Right ventricle myocardium inferior (tissue), 1 donor: ENCODE measurements around the gene PIAS4. TPM values are rescaled to one million over a fixed set of nuclear protein-coding genes. Genes with fewer than 3 reads are reported as not detected.

ENCODE experiments used
- ATAC-seq: fragments of 200-7000 bp; cut with Tn5 transposase; one replicate; pipeline ENCODE4 v1.9.1; 2020; ENCODE audit warnings: mild to moderate bottlenecking, moderate library complexity
- DNase-seq: peaks from one replicate; pipeline ENCODE4 v3.0.0; 2021; ENCODE audit errors: missing footprints
- intact Hi-C: fragments of 100-400 bp; cut with DNase I; formaldehyde crosslinking; loops from one replicate; pipeline ENCODE4 v1.11.0; 2022
- total RNA-seq: library from RNA; stranded (reverse); fragmentation: NEBNext Ultra II Directional; extraction: Animal tissue kit (Norgen Biotek cat#: 25700); gene quantifications from one replicate; pipeline ENCODE4 v1.2.1, GENCODE V29; 2021
- donor health status: DM: no; HTN: yes; CAD: no; lungs with severe emphysema.

The PIAS4 gene
- total RNA-seq, 1 donor from 2014 or later, result 16.1 TPM

DNA sequence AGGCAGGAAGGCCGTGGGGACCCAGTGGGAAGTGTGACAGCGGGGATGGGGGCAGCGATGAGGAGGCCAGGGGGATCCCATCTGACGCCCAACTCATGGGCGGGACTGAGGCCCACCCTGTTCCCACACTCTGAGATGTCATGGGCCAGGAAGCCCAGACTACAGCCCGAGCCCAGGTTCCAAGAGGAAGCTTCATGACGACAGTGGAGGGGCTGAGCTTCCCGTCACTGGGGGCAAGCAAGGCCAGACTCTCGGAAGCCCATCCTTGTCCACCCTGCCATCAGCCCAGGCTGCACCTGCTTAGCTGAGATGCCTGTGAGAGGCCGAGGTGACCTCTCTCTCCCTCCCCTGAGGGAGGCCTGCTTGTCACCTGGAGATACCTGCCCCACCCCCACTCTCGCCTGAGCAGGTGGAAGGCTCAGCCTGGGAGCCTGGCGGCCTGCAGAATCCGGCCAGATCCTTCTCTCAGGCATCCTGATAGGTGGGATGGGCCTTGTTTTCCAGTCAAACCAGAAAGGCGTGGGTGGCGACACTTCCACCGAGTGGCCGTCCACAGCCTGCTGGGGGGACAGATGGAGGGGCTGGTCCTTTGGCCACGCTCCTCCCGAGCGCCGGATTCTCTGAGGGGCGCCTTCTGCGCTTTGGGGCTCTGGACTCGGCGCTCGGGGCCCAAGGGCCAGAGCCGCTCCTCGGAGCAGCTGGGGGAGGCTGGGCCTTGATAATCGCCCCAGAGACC is 54.3 kb downstream of the PIAS4 start:
- ATAC-seq (no peak), DNase-seq (no peak)
- intact Hi-C loops, result loop anchor here (5.0 kb wide), 1 partner anchor 50 kb away; no protein-coding TSS in a partner anchor

DNA sequence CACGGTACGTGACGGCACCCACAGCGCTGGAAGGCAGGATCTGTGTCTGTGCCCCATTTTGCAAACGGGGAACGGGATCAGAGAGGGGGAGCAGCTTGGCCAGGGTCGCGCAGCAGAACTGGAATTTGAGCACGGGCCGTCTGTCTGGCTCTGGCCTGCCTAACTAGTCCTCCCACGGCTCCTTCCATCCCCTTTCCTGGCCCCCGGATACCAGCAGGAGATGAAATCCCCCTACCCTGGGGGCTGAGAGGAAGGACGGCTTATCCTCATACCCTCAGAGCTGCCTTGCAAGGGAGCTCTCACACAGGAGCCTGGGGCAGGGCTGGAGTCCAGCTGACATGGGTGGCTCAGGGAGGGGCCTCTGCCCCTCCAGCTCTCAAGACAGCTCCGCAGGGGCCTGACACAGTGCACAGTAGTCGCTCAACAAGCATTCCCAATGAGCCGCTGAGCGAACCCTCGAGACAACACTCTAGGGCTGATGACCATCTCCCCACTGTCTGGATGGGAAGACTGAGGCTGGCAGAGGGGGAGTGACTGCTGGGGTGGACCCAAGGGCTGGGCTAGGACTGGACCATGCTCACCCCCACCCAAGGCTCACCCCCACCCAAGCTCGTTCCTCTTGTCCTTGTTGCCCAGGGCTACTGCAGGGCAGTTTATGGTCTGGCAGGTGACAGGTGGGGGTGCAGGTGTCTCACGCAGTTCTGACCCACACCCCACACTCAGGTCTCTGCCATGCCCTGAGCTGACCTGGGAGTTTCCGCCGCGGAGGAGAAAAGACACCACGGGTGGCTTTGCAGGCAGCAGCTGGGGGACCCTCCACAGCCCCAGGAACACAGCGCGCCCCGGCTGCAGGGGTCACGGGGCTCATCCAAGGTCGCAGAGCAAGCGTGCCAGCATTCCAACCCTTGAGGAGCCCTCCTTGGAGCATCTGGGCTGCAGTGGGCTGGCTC is 55.2 kb downstream of the PIAS4 start:
- intact Hi-C loops, result loop anchor here (5.0 kb wide), 1 partner anchor 50 kb away; no protein-coding TSS in a partner anchor
- ATAC-seq (no peak), DNase-seq (peak; percentile 66)

DNA sequence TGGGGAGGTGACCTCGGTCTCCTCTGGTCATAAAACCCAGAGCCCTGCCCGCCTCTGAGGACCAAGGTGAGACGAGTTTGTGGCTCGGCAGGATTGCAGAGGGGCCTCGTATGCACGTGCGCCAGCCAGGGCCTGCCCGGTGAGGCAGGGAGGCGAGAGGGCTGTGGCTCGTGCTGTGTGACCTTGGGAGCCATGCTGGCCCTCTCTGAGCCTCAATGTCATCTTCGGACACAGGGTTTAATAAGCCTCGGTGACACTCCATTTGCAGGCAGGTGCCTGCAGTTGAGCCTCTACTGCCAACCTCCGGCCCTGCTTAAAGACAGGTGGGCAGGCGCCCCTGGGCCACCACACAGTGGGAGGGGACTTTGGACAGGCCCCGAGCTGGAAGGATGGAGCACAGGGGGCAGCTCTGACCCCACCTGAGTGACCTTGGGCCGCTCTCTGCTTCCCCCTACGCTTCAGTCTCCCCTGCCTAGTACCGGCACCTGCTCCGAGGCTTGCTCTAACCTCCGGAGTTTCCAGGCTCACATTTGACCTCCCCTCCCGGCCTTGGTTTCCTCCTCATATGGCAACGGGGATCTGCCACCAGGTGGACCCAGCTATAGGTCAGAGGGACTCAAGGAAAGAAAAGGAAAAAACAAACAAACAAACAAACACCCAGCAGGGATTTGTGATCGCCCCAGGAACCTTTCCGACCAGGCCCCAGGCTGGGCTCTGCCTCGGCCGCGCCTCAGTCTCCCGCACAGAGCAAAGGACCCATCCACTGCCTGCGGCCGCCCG is 56.0 kb downstream of the PIAS4 start:
- ATAC-seq, result no peak
- intact Hi-C loops, result loop anchor here (5.0 kb wide), 1 partner anchor 51 kb away; no protein-coding TSS in a partner anchor
- DNase-seq, result peak; percentile 9

DNA sequence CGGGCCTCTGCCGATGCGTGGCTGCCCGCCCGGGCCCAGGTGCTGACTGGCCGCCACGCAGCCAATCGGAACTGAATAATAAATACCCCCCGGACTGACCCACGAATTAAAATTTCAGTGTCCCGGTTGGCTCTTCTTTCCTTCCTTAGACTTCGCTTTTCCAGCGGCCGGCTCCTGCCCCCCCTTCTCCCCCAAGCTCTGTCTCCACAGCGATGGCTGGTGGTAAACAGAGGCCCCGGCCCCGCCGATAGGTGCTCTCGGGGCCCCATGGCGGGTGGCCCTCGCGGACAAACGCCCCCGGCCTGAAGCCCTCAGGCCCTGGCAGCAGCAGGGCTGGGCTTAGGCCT is 56.6 kb downstream of the PIAS4 start:
- intact Hi-C loops, result loop anchor here (5.0 kb wide), 1 partner anchor 52 kb away; no protein-coding TSS in a partner anchor
- ATAC-seq, result no peak
- DNase-seq, result no peak

DNA sequence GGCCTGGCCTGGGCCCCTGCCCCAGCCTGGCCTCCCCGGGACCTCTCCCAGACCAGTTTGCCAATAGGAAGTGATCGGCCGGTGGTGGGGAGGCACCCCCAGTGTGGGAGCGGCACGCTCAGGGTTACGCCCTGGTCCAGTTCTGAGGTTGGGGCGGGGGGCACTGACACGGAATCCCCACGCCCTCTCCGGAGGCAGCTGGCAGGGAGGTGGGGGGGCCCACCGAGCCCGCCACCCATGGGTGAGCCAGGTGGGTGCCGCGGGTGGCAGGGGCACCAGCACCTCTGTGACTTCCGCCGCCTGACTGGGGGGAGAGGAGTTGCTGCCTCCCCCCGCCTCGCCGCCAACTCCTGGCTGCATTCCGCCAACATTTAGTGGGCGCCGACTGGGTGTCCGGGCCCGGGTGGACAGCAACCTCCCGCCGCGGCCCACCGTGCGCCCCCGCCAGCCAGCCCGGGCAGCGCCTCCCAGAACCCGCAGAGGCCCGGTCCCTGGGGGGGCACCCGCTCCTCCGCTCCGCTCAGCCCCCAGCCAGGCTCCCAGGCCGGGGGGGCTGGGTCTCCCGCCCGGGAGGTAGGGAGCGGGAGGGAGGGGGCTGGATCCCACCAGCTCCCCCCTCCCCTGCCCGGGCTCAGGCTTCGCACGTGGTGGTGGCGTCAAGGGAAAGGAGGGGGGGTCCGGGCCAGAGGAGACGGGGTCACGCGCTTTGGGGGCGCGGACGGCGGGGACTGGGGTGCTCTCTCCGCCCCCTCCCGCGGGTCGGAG is 57.1 kb downstream of the PIAS4 start:
- DNase-seq (peak; percentile 81), ATAC-seq (no peak)
- intact Hi-C loops, result loop anchor here (5.0 kb wide), 2 partner anchors 52 to 58 kb away; partner anchors contain the start of gene MAP2K2

DNA sequence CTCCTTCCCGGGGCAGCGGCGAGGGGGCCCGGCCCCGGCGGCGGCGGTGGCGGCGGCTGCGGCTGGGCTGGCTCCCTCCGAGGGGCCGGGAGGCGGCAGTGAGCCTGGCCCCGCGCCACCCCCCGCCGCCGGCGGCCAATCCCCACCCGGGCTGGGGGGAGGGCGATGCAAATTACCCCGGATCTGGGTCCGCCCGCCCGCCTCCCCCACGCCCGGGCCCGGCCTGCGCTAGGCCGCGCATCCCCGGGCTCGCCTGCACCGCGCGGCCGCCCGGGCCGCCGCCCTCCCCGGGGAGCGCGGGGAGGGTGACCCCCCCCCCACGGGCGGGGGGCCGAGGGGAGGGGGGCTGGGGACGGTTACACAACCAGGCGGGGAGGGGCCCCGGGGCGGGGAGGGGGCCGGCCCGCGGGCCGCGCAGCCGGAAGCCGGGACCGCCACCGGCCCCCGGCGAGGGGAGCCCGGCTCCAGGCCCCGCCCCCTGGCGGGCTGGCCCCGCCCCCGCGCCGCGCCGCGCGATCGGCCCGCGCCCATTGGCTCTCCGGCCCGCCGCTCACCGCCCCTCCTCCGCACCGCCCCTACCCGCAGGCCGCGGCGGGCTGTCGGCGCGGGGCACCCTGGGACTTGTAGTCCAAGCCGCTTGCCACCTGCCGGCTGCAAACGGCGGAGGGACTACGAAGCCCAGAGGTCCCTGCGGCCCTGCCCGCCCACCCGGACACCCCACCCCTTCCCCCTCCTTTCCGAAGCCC is 58.1 kb downstream of the PIAS4 start:
- intact Hi-C loops, result loop anchor here (2.0 to 5.0 kb wide), 2 partner anchors 57 to 79 kb away; partner anchors contain the start of gene MAP2K2
- DNase-seq (peak; percentile 98), ATAC-seq (peak; percentile 88)

DNA sequence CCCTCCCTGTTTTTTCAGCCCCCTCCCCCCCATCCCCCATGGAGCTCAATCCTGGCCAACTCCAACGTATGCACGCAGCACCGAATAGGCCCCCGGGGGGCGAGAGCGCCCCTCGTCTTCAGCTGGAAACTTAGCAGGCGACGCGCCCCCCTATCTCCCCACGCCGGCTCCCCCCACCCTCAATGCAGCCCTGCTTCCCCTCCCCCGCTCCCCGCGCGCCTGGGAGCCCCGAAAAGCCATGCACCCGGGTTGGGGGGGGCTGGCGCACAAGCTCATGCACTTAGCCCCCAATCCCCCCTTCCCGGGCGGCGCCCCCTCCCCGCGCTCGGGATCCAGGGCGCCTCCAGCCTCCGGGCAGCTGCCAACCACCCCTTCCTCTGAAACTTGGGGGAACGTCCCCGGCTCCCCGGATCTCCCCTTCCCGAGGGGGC is 58.7 kb downstream of the PIAS4 start:
- intact Hi-C loops, result loop anchor here (2.0 to 5.0 kb wide), 2 partner anchors 56 to 79 kb away; partner anchors contain the start of gene MAP2K2
- DNase-seq (no peak), ATAC-seq (no peak)

DNA sequence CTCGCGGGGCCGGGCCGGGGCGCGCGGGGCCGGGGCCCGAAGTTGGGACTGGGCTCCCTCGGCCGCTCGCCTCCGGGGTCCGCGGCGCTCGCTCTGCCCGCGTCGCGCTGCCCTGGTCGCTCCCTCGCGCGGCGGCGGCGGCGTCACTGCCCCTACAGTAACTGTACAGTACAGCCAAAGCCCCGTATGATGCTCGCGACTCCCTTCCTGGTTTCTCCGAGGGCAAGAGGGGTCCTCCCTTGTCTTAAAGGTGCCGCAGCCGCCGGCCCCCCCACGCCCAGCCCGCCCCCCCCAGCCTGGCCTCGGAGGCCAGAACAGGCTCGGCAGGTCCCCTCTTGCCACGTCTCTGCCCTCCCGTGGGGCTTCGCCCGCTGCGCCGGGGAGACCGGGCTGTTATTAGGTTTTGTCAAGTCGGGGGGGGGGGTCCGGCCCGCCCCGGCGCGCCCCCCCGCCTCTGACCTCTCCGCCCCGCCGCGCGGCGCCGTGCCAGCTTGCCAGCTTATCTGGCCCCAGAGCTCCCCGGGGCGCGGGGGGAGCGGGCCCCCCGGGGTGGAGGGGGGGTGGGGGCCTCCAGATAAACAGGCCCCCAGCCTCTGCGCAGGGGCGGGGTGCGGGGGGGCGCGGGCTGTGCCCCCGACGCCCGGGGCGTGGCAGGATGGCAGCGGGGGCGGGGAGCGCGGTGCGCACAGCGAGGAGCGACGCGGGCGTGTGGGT is 59.3 kb downstream of the PIAS4 start, which contains the start of gene ZBTB7A:
Gene ZBTB7A, minus strand, starts transcription at position 218 of the 714 bp plus-strand sequence. CDS start 11,667 bp downstream, outside the sequence.
- intact Hi-C loops, result loop anchor here (2.0 to 5.0 kb wide), 2 partner anchors 55 to 80 kb away; partner anchors contain the start of gene MAP2K2
- ATAC-seq (peak; percentile 45), DNase-seq (peak; percentile 94)

DNA sequence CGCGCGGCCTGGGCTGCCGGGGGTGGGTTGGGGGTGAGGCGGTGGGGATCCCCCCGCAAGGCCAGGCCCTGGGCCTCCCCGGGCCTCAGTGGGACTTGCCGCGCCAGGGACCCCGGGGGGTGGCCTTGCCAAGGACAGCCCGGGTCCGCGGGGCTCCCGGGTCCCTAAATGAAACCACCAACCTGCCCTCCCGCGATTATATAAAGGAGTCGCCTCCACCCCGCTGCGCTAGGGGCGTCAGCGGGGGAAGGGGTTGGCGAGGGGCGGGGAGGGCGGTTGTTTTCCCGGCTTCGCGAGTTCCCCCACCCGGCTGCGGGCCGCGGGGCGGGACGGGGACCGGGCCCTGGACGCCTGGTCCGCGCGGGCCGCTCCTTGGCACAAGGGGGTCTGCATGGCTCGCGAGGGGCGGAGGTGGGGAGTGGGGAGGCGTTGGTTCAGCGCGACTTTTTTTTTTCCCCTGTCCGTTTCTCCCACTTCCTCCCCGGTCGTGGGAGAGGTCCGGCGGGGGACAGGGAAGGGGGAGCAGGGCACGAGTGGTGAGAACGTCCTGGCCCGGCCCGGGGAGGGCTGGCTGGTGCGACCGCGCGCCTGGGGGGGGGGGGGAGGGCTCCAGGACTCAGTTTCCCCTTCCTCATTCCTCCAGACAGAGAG is 60.0 kb downstream of the PIAS4 start:
- ATAC-seq (peak; percentile 2), DNase-seq (peak; percentile 80)
- intact Hi-C loops, result loop anchor here (2.0 to 5.0 kb wide), 2 partner anchors 55 to 81 kb away; partner anchors contain the start of gene MAP2K2

DNA sequence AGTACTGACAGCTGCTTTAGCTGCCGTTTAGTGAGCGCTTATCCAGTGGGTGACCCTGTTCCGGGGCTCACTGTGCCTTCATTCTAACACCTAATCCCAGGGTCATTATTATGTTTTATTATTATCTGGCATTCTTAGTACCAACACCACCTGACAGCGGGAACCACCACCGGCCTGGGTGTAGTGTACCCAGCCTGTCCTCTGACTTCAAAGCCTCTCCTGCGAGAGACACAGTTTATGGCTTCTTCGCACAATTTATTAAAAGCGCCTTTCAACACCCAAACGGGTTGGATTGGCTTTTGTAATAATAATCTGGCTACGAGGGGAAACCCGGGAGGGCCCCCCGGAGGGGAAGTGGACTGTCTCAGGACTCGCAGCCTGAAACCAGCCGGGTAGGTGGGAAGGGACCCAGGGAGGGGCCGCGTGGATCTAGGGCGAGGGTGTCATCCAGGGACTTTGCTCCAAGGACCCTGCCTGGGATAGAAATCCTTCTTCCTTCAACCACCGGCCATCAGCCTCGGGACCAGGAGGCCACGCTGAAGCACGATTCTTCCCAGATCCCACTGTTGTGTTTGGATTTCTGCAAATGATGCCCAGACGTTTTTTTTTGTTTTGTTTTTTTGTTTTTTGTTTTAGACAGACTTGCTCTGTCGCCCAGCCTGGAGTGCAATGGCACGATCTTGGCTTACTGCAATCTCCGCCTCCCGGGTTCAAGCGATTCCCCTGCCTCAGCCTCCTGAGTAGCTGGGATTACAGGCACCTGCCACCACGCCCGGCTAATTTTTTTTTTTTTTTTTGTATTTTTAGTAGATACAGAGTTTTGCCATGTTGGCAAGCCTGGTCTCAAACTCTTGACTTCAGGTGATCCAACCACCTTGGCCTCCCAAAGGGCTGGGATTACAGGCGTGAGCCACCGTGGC is 60.8 kb downstream of the PIAS4 start:
- intact Hi-C loops, result loop anchor here (5.0 kb wide), 1 partner anchor 54 kb away; the partner anchor contains the start of gene MAP2K2
- no peak for DNase-seq
- ATAC-seq, result no peak

DNA sequence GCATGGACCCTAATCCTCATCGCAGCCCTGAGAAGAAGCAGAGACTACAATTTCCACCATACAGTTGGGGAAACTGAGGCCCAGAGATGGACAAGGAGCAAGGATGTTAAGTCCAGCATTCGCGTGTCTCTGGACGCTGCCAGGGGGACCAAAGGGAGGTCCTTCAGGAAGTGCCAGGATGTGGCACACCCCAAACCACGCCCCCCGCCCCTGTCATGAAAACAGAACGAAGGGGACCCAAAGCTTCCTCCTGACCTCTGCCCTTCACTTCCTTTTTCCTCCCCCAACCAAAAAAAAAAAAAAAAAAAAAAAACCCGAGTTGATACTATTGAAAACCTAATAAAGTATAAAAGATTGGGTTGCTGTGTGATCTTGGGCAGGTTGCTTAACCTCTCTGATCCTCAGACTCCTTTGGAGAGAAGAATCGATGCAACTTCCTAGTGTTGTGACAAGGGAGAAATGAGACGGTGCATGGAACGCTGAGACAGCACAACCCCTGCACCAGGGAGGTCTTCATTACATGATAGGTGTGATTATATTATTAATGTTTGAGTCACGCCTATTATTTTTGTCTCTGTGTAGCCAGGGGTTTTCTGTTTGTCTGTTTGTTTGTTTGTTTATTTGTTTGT is 61.9 kb downstream of the PIAS4 start:
- intact Hi-C loops, result loop anchor here (5.0 kb wide), 1 partner anchor 53 kb away; the partner anchor contains the start of gene MAP2K2
- DNase-seq (no peak), ATAC-seq (no peak)

DNA sequence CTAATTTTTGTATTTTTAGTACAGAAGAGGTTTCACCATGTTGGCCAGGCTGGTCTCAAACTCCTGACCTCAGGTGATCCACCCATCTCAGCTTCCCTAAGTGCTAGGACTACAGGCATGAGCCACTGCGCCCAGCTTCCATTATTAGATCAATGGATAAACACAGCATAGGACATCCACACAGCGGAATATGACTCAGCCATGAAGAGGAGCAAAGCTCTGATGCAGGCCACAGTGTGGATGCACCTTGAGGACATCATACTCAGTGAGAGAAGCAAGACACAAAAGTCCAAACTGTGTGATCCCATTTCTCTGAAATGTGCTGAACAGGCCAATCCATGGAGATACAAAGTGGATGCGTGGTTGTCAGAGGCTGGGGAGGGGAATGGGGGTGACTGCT is 64.1 kb downstream of the PIAS4 start:
- intact Hi-C loops, result no loop called here
- DNase-seq, result no peak
- ATAC-seq, result no peak

DNA sequence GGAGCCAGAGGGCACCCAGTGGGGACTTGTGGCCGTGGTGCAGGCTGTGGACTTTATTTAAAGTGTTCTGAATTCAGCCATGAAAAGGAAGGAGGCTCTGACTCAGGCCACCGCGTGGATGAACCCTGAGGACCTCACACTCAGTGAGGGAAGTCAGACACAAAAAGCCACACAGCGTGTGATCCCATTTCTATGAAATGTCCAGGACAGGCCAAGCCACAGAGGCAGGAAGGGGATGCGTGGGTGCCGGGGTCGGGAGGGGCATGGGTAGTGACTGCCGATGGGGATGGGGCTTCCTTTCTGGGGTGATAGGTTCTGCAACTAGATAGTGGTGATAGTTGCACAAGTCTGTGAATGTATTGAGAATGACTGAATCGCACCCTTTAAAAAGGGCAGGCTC is 67.8 kb downstream of the PIAS4 start:
- no peak for DNase-seq
- intact Hi-C loops, result no loop called here
- ATAC-seq, result no peak

DNA sequence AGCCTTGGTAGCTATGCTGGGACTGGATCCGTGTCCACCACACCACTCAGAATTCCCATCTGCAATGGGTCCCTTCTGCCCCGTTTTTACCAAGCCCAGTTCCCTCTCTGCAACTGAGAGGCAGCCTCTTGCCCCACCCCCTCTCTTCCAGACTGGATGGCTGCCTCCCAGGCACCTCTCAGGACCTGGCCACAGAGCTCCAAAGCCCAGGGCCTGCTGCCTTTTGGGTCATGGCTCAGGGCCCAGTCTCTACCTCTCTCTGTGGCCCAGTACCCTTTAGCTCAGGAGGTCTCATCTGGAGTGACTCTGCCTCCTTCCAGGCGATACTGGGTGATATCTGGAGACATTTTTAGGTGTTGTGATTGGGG is 69.5 kb downstream of the PIAS4 start:
- DNase-seq (no peak), ATAC-seq (peak; percentile 49)
- intact Hi-C loops, result no loop called here
